Astrocyte (in vitro differentiated cells and primary cell): ENCODE results near the gene PRSS50. TPM values are rescaled to one million over a fixed set of nuclear protein-coding genes. Genes with fewer than 3 reads are reported as not detected.
A peak's percentile ranks its signal among the peaks of the same experiment; 100 is the strongest.

Experiments used
- DNase-seq: peaks from one replicate; pipeline ENCODE4 v3.0.0-alpha.2; 2010; ENCODE audit warnings: low read depth
- FAIRE-seq: peaks from 2 replicates; lab custom pipeline; 2011; peaks lifted over from hg19 to GRCh38; lab: Jason Lieb, UNC
- H2AFZ ChIP-seq: 2 replicates; pipeline ENCODE4 v1.6.0; 2012; ENCODE audit warnings: low read depth, low read length, inconsistent platforms
- H3K27ac ChIP-seq: 2 replicates; pipeline ENCODE4 v1.5.1; 2011; ENCODE audit warnings: low read depth, low read length, inconsistent platforms
- H3K27me3 ChIP-seq: 2 replicates; pipeline ENCODE4 v1.6.0; 2011; ENCODE audit warnings: low read length, inconsistent platforms; ENCODE audit not compliant: insufficient read depth
- H3K36me3 ChIP-seq: 2 replicates; pipeline ENCODE4 v1.5.1; 2011; ENCODE audit warnings: low read length, inconsistent platforms; ENCODE audit not compliant: insufficient read depth
- H3K4me1 ChIP-seq: 2 replicates; pipeline ENCODE4 v1.5.1; 2011; ENCODE audit warnings: low read length, inconsistent platforms; ENCODE audit not compliant: insufficient read depth
- H3K4me2 ChIP-seq: 2 replicates; pipeline ENCODE4 v1.6.0; 2012; ENCODE audit warnings: low read length, inconsistent platforms
- H3K4me3 ChIP-seq: 2 replicates; pipeline ENCODE4 v1.5.1; 2011; ENCODE audit warnings: low read depth, mild to moderate bottlenecking, low read length, inconsistent platforms; ENCODE audit not compliant: insufficient read depth
- H3K79me2 ChIP-seq: 2 replicates; pipeline ENCODE4 v1.6.0; 2012; ENCODE audit warnings: mild to moderate bottlenecking, low read length, inconsistent platforms; ENCODE audit not compliant: insufficient read depth
- H3K9ac ChIP-seq: 2 replicates; pipeline ENCODE4 v1.6.0; 2012; ENCODE audit warnings: mild to moderate bottlenecking, low read length, inconsistent platforms
- H3K9me3 ChIP-seq: 2 replicates; pipeline ENCODE4 v1.5.1; 2012; ENCODE audit warnings: low read depth, mild to moderate bottlenecking, low read length, inconsistent platforms; ENCODE audit not compliant: insufficient read depth
- H4K20me1 ChIP-seq: 2 replicates; pipeline ENCODE4 v1.6.0; 2012; ENCODE audit warnings: low read length, inconsistent platforms; ENCODE audit not compliant: insufficient read depth
- H3K27ac Mint-ChIP-seq: one replicate; pipeline ENCODE4 v1.8.0; 2021; ENCODE audit warnings: mild to moderate bottlenecking, mixed read lengths; ENCODE audit not compliant: unreplicated experiment
- H3K27me3 Mint-ChIP-seq: one replicate; pipeline ENCODE4 v1.8.0; 2021; ENCODE audit warnings: low read depth, mixed read lengths; ENCODE audit not compliant: unreplicated experiment
- H3K36me3 Mint-ChIP-seq: one replicate; pipeline ENCODE4 v1.8.0; 2021; ENCODE audit warnings: low read depth, mixed read lengths; ENCODE audit not compliant: unreplicated experiment
- H3K4me1 Mint-ChIP-seq: one replicate; pipeline ENCODE4 v1.8.0; 2021; ENCODE audit warnings: low read depth, mixed read lengths; ENCODE audit not compliant: unreplicated experiment
- H3K4me3 Mint-ChIP-seq: one replicate; pipeline ENCODE4 v1.8.0; 2021; ENCODE audit warnings: mild to moderate bottlenecking, moderate library complexity, mixed read lengths; ENCODE audit not compliant: unreplicated experiment
- H3K9me3 Mint-ChIP-seq: one replicate; pipeline ENCODE4 v1.8.0; 2021; ENCODE audit warnings: mild to moderate bottlenecking, mixed read lengths; ENCODE audit not compliant: unreplicated experiment
- EZH2 ChIP-seq: IDR thresholded peaks from 2 replicates; pipeline ENCODE4 v1.6.1; 2012; ENCODE audit warnings: mild to moderate bottlenecking, low read length, inconsistent platforms; ENCODE audit not compliant: insufficient read depth
- total RNA-seq: library from RNA; stranded (reverse); gene quantifications from 2 replicates; pipeline ENCODE4 v1.2.1, GENCODE V29; 2021
- TF ChIP-seq, protein P1 (sequence below): IDR thresholded peaks from 2 replicates; pipeline ENCODE4 v1.5.1; 2011; ENCODE audit warnings: low read depth, mild to moderate bottlenecking, inconsistent platforms, low read length, moderate library complexity; ENCODE audit not compliant: insufficient read depth

Gene PRSS50
- total RNA-seq, 1 donor from 2014 or later: not detected

DNA sequence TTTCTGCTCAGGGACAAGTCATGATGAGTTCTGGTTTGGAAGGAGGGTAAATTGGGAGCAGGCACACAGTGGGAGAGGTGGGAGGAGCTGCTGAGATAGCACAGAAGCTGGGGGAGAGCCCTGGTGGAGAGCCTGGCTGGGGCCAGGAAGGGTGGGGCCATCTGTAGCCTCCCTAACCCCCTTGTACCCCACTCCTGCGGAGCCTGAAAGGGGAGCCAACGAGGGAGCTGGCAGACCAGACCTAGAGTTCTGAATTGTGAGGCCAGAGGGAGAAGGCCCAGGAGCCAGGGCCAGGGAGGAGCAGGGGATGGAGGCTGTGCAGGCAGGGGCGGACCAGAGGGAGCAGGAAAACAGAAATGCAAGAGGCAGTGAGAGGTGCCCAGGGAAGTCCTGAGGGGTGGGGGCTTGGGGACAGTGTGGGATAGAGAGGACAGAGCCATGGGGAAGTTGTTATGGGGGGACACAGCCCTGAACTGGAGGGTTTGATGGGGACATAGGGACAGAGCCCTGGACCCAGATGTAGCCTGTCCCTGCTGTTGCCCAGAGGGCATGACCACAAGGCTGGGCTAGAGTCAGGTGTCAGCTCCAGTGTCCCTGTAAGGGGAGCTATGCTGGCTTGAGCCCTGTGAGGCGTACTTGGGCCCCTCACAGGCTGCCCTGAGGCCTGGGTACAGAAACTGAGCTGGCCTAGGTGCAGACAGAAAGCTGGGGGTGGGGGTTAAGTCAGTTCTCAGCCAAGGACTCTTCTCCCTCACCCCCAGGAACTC lies 15.2 kb downstream of the PRSS50 start:
- no peak overlapping the region for H3K4me3 ChIP-seq
- no peaks in the 10 kb centered on the region for H3K79me2 ChIP-seq
- FAIRE-seq (no peak), DNase-seq (no peak)
- Mint-ChIP-seq H3K4me1 (peaks cover 16% of the 10 kb centered on the region), H3K9me3 (peaks cover 1% of the 10 kb centered on the region), H3K36me3 (no peaks in the 10 kb centered on the region), H3K27me3 (peaks cover 30% of the 10 kb centered on the region), H3K27ac (no peak overlapping the region), H3K4me3 (no peak overlapping the region)
- H3K27ac ChIP-seq: no peak overlapping the region
- TF ChIP-seq EZH2: no peak
- TF ChIP-seq, protein P1, sequence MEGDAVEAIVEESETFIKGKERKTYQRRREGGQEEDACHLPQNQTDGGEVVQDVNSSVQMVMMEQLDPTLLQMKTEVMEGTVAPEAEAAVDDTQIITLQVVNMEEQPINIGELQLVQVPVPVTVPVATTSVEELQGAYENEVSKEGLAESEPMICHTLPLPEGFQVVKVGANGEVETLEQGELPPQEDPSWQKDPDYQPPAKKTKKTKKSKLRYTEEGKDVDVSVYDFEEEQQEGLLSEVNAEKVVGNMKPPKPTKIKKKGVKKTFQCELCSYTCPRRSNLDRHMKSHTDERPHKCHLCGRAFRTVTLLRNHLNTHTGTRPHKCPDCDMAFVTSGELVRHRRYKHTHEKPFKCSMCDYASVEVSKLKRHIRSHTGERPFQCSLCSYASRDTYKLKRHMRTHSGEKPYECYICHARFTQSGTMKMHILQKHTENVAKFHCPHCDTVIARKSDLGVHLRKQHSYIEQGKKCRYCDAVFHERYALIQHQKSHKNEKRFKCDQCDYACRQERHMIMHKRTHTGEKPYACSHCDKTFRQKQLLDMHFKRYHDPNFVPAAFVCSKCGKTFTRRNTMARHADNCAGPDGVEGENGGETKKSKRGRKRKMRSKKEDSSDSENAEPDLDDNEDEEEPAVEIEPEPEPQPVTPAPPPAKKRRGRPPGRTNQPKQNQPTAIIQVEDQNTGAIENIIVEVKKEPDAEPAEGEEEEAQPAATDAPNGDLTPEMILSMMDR: no peak
- H3K9ac ChIP-seq: no peak overlapping the region
- H3K27me3 ChIP-seq: peaks cover 18% of the 10 kb centered on the region
- H3K9me3 ChIP-seq: no peaks in the 10 kb centered on the region
- H4K20me1 ChIP-seq: no peaks in the 10 kb centered on the region
- H3K4me1 ChIP-seq: peaks cover 8% of the 10 kb centered on the region
- no peaks in the 10 kb centered on the region for H3K36me3 ChIP-seq
- no peak overlapping the region for H2AFZ ChIP-seq
- no peak overlapping the region for H3K4me2 ChIP-seq

- Histone ChIP-seq H3K9ac (no peak within 1 kb of the TSS), H3K27me3 (peaks cover 18% of the 10 kb centered on the region), H2AFZ (peak within 1 kb of the TSS; percentile 52), H3K4me1 (peaks cover 6% of the 10 kb centered on the region), H4K20me1 (no peaks in the 10 kb centered on the region), H3K9me3 (no peaks in the 10 kb centered on the region), H3K79me2 (no peaks in the 10 kb centered on the region), H3K36me3 (no peaks in the 10 kb centered on the region), H3K4me2 (peak within 1 kb of the TSS; percentile 67), H3K27ac (no peak within 1 kb of the TSS), H3K4me3 (peak within 1 kb of the TSS; percentile 28)
- peaks cover 1% of the 10 kb centered on the region for H3K9me3 Mint-ChIP-seq
- TF ChIP-seq, protein P1: no peak
- peak; percentile 67 for TF ChIP-seq EZH2
- no peak within 1 kb of the TSS for H3K4me3 Mint-ChIP-seq
- peaks cover 17% of the 10 kb centered on the region for H3K4me1 Mint-ChIP-seq
- no peaks in the 10 kb centered on the region for H3K36me3 Mint-ChIP-seq
- H3K27me3 Mint-ChIP-seq: peaks cover 30% of the 10 kb centered on the region
- H3K27ac Mint-ChIP-seq: no peak within 1 kb of the TSS
- FAIRE-seq (no peak), DNase-seq (no peak)
Measured at GRCh38 chr3:46701181-46701939, 16.3 kb downstream of the PRSS50 start, which contains the start of gene TMIE. TSS of gene TMIE (plus strand) at chr3:46701392. CDS start at chr3:46701488, 96 bp downstream.

DNA sequence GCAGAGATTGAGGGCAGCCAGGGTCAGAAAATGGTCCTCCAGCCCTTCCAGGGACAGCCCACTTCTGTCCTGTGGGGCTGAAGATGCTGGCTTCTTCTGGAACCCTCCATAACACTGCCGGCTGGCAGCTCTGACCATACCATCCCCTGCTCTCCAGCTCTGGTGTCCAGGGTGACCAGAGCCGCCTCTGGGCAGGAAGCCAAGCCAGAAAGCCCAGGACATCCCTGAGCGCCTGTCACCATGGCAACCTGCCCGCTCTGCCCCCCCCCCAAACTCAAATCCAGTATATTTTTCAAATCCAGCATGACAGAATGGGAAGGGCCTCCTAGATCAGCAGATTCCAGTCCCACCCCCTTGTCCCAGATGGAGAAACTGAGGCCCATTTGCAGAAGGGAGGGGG lies 16.9 kb downstream of the PRSS50 start:
- H3K4me1 Mint-ChIP-seq: peaks cover 11% of the 10 kb centered on the region
- Histone ChIP-seq H3K4me2 (no peak overlapping the region), H3K9me3 (no peaks in the 10 kb centered on the region), H3K36me3 (no peaks in the 10 kb centered on the region), H3K79me2 (no peaks in the 10 kb centered on the region), H3K4me1 (no peaks in the 10 kb centered on the region), H3K4me3 (no peak overlapping the region), H4K20me1 (no peaks in the 10 kb centered on the region), H3K27ac (no peak overlapping the region), H2AFZ (no peak overlapping the region), H3K9ac (no peak overlapping the region), H3K27me3 (peaks cover 18% of the 10 kb centered on the region)
- H3K27me3 Mint-ChIP-seq: peaks cover 30% of the 10 kb centered on the region
- H3K27ac Mint-ChIP-seq: no peak overlapping the region
- DNase-seq (no peak), FAIRE-seq (no peak)
- no peak overlapping the region for H3K4me3 Mint-ChIP-seq
- TF ChIP-seq, protein P1: no peak
- no peak for TF ChIP-seq EZH2
- H3K36me3 Mint-ChIP-seq: no peaks in the 10 kb centered on the region
- peaks cover 1% of the 10 kb centered on the region for H3K9me3 Mint-ChIP-seq
